Dermis blood vessel endothelial cell (primary cell): ENCODE data around the gene CARM1. TPM values are rescaled to one million over a fixed set of nuclear protein-coding genes. Genes with fewer than 3 reads are reported as not detected.
"Not testable (repeated sequence)": the region's sequence is repeated elsewhere in the genome, so short reads cannot be mapped to it uniquely, and the experiment has no call there.

Experiments used
- DNase-seq: peaks from one replicate; pipeline ENCODE4 v3.0.0; 2010
- total RNA-seq: library from RNA; depleted of rRNA; stranded (reverse); fragments of >200 nt; gene quantifications from 2 replicates; pipeline ENCODE4 v1.2.3, GENCODE V29; 2014

CARM1 gene
- 19.2 and 46.4 TPM in 2 replicates for total RNA-seq

- peak; percentile 99 for DNase-seq
These were observed at the start of gene CARM1 for GRCh38 chr19:10870955-10871603. Gene CARM1 (plus strand): TSS chr19:10871553. CDS start chr19:10871703, 150 bp downstream.

DNA sequence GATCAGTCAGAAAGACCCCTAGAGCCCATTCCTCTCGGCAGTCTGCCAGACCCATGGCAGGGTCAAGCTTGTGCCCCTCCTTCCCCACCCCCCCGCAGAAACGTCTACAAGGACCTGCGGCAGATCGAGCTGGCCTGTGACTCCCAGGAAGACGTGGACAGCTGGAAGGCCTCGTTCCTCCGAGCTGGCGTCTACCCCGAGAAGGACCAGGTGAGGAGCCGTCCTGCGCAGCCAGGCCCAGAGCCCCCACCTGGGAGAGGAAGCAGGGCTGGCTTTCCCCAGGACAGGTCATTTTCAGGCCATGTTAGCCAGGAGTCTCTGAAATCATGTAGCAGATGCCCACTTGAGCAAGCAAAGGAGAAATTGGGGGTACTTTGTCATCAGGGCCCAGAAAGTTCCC lies 47.7 kb upstream of the CARM1 start:
- no peak for DNase-seq

GRCh38 chr19:10826231-10826630 lies 45.1 kb upstream of the CARM1 start:
- DNase-seq: no peak

GRCh38 chr19:10826846-10827245 lies 44.5 kb upstream of the CARM1 start:
- no peak for DNase-seq

DNA sequence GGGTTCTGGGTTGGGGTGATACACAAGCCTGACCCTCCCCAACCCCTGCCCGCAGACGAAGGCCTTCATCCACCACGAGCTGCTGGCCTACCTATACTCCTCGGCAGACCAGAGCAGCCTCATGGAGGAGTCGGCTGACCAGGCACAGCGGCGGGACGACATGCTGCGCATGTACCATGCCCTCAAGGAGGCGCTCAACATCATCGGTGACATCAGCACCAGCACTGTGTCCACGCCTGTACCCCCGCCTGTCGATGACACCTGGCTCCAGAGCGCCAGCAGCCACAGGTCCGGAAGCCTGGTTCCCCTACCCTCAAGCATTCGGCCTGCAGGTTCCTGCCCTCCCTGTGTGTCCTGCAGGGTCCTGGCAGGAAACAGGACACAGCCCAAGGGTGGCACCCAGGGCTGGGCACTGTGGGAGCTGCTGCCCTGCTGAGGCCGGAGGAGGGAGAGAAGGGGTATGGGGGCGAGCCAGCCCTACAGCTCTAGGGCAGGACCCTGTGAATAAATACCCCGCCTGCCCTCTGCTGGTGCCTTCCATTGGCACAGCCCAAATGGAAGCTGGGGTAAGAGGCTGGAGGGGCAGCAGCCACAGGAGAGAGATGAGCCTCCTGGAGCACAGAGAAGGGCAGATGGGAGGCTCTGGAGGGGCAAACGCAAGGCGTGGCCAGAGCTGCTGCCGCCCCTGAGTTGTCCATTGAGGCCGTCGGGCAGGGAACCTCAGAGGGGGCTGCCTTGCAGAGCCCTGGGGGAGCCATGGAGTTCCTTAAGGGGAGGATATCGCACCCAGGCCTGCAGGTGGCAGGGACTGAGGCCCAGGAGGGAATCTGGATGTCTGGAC lies 42.2 kb upstream of the CARM1 start:
- DNase-seq: peak; percentile 25

DNA sequence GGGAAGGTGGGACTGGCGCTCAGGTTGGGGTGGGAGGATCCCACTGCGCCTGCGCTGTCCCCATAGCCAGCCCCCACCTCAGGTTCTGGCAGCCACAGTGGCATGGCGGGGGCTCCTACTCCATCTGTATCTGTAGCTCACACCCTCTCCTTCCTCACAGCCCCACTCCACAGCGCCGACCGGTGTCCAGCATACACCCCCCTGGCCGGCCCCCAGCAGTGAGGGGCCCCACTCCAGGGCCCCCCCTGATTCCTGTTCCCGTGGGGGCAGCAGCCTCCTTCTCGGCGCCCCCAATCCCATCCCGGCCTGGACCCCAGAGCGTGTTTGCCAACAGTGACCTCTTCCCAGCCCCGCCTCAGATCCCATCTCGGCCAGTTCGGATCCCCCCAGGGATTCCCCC lies 41.4 kb upstream of the CARM1 start:
- no peak for DNase-seq

DNA sequence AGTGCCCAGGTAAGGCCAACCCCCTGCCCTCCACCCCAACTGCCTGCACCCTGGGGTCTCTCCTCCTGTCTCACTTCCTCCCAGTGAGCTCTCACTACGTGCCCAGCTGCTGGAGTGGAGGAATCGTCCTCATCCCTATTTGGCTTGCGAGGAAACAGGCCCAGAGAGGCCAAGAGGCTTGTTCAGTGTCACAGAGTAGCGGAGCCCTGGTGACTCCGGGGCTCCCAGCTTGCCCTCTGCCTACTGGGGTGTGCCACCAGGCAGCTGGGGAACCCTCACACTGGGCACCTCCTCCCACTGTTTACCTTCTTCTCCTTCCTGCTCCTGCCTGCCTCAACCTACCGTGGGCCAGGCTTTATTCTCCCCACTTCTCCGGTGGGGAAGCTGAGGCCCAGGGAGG lies 41.0 kb upstream of the CARM1 start:
- DNase-seq: no peak

GRCh38 chr19:10830931-10831779 lies 40.2 kb upstream of the CARM1 start:
- DNase-seq: no peak

GRCh38 chr19:10831987-10832938 lies 39.1 kb upstream of the CARM1 start:
- no peak for DNase-seq

- no peak for DNase-seq
These were observed 38.4 kb upstream of the CARM1 start for GRCh38 chr19:10832939-10833296.

DNA sequence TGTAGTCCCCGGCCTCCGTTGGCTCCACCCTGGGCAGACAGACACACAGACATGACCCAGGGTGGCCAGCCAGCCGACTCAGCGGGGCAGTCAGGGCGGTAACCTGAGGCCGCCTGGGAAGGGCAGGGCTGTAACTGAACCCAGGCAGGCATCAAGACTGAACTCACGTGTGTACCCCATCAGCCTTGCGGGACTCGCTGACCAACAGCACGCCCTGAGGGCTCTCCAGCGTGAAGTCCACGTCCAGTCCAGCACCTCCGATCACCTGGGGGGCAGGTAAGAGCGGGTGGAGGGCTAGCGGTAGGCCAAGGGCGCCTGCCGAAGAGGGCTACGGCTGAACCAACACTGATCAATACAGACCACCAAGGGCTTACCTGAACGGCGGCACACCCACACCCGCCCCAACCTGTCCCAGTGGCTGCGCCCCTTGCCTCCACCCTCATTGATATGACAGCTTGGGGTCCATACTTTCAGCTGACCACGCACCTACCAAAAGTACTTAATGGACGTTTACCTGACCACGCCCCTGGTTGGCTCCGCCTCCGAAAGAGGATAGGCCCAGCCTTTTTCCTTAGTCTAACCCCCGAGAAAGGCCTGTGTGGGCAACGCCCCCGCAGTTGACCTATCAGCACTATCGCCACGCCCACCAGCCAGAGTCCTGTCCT lies 36.1 kb upstream of the CARM1 start:
- no peak for DNase-seq

GRCh38 chr19:10835754-10836478 lies 35.4 kb upstream of the CARM1 start, which contains the start of gene TMED1:
Gene TMED1 (minus strand): TSS chr19:10836212. CDS start chr19:10836191, 21 bp downstream.
- DNase-seq: peak; percentile 100

- no peak for DNase-seq
These were observed 34.6 kb upstream of the CARM1 start for GRCh38 chr19:10836479-10837330.

DNA sequence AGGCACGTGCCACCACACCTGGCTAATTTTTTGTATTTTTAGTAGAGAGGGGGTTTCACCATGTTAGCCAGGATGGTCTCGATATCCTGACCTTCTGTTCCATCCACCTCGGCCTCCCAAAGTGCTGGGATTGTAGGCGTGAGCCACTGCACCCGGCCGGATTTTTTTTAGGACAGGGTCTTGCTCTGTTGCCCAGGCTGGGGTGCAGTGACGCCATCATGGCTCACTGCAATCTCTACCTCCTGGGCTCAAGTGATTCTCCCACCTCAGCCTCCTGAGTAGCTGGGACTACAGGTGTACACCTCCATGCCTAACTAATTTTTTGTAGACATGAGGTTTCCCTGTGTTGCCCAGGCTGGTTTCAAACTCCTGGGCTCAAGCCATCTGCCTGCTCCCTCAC lies 33.7 kb upstream of the CARM1 start:
- DNase-seq: not testable (repeated sequence)

GRCh38 chr19:10838377-10838776 lies 33.0 kb upstream of the CARM1 start:
- no peak for DNase-seq

GRCh38 chr19:10839114-10840050 lies 32.0 kb upstream of the CARM1 start:
- DNase-seq: no peak

- DNase-seq: no peak
These were observed 28.6 kb upstream of the CARM1 start for GRCh38 chr19:10842788-10843187.

DNA sequence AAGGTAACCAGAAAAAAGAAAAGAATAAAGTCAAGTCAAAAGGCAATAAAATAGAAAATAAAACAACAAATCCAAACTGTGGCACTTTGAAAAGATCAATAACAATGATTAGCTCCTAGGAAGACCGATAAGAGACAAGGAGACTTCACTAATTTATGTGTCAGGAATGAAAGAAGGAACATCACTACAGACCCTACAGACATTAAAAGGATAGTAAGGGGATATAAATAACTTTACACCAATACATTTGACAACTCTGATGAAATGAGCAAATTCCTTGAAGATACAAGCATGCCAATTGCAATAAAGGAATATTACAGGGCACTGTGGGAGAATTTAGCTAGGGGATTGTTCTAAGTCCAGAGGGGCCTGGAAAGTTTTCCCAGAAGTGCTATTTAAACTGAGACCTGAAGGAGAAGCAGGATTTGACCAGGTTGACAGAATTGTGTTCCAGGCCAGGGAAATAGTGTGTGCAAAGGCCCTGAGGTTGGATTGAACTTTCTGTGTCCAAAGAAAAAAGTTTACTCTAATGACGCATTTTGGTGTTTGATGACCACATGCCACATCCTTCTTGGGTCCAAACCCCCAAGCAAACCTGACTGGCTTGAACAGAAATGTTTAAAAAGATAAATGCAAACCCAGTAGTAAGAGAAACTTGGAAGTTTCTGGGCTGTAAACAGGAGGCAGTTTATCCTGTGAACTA lies 24.7 kb upstream of the CARM1 start:
- DNase-seq: no peak
